Stimulated activated CD4-positive, alpha-beta T cell treated with anti-CD3 and anti-CD28 coated beads, Interleukin-1b, Interleukin-23, amount 100 ng/mL, for 4 hours (primary cell): ENCODE data around the gene ITGA5.

Experiments used
- DNase-seq, 2 donors: peaks; one replicate each; pipeline ENCODE4 v3.0.0-alpha.2; 2020; ENCODE audit warnings: low read depth in 2 of 2

The ITGA5 gene

GRCh38 chr12:54352891-54353874 lies 65.9 kb downstream of the ITGA5 start:
- no peak for DNase-seq

GRCh38 chr12:54352022-54352531 lies 67.0 kb downstream of the ITGA5 start:
- DNase-seq, result peak; percentile 20 to 40

- DNase-seq, result no peak
Measured at GRCh38 chr12:54351341-54351740, 67.7 kb downstream of the ITGA5 start.

- no peak for DNase-seq
Measured at GRCh38 chr12:54350743-54351142, 68.3 kb downstream of the ITGA5 start.

- DNase-seq, result no peak
Measured at GRCh38 chr12:54349679-54350078, 69.4 kb downstream of the ITGA5 start.

- DNase-seq, result no peak
Measured at GRCh38 chr12:54349036-54349435, 70.0 kb downstream of the ITGA5 start.
